H1 (cell line): Measurements from ENCODE around the gene ZMYND12. TPM values are rescaled to one million over a fixed set of nuclear protein-coding genes. Genes with fewer than 3 reads are reported as not detected.

ENCODE experiments used
- CTCF ChIA-PET: fragments of 300-600 bp; sonication (Branson Sonifier 250); formaldehyde crosslinking; loops from one replicate; lab custom pipeline; 2021; ENCODE audit not compliant: partially characterized antibody; lab: Charles Lee
- POLR2A ChIA-PET: fragments of 300-600 bp; sonication (Branson Sonifier 250); formaldehyde crosslinking; loops from one replicate; lab custom pipeline; 2021; ENCODE audit warnings: inconsistent platforms; ENCODE audit not compliant: partially characterized antibody; lab: Charles Lee
- DNase-seq, 2 experiments: peaks; one replicate each; pipeline versions ENCODE4 v3.0.0 to v3.0.0-alpha.2; 2010 to 2022; ENCODE audit warnings: low spot score in 2 of 2, low read depth in 1 of 2, mixed read lengths in 1 of 2
- FAIRE-seq: peaks from 2 replicates; lab custom pipeline; 2011; peaks lifted over from hg19 to GRCh38; lab: Jason Lieb, UNC
- H2AFZ ChIP-seq: 2 replicates; pipeline ENCODE4 v1.8.1; 2012; ENCODE audit warnings: low read length, inconsistent platforms
- H2AK5ac ChIP-seq: 2 replicates; pipeline ENCODE4 v1.6.1; 2013; ENCODE audit warnings: low read depth, low read length
- H2BK120ac ChIP-seq: replicated peaks from 2 replicates; pipeline ENCODE3; 2013; ENCODE audit warnings: low read depth, low read length, inconsistent platforms
- H2BK12ac ChIP-seq: 2 replicates; pipeline ENCODE4 v1.6.1; 2013; ENCODE audit warnings: low read depth, low read length
- H2BK15ac ChIP-seq: 2 replicates; pipeline ENCODE4 v1.6.1; 2013; ENCODE audit warnings: low read length
- H2BK20ac ChIP-seq: 2 replicates; pipeline ENCODE4 v1.6.1; 2013; ENCODE audit warnings: low read length
- H2BK5ac ChIP-seq: 2 replicates; pipeline ENCODE4 v1.6.1; 2013; ENCODE audit warnings: low read depth, low read length
- H3K14ac ChIP-seq: 2 replicates; pipeline ENCODE4 v1.6.1; 2013; ENCODE audit warnings: inconsistent platforms; ENCODE audit not compliant: insufficient read length
- H3K18ac ChIP-seq: 2 replicates; pipeline ENCODE4 v1.6.1; 2013; ENCODE audit warnings: low read length; ENCODE audit errors: extremely low read depth
- H3K23ac ChIP-seq: 2 replicates; pipeline ENCODE4 v1.6.1; 2013; ENCODE audit warnings: inconsistent platforms; ENCODE audit not compliant: insufficient read length
- H3K23me2 ChIP-seq: 2 replicates; pipeline ENCODE4 v1.6.1; 2013; ENCODE audit warnings: low read depth, low read length
- H3K27ac ChIP-seq: 2 replicates; pipeline ENCODE4 v1.6.1; 2011; ENCODE audit warnings: low read depth, low read length, inconsistent platforms
- H3K27me3 ChIP-seq, 4 experiments: replicated peaks in 1 of 4; 1 replicate in 1 of 4; 2 replicates in 3 of 4; pipeline versions ENCODE4 v1.6.1 to v1.8.1; 2011 to 2013; ENCODE audit warnings: low read length in 3 of 4, mild to moderate bottlenecking in 3 of 4, inconsistent platforms in 2 of 4, mixed read lengths in 2 of 4, moderate library complexity in 1 of 4; ENCODE audit not compliant: control insufficient read depth in 3 of 4, insufficient read depth in 3 of 4; ENCODE audit errors: extremely low read depth in 1 of 4
- H3K36me3 ChIP-seq, 4 experiments: 2 replicates each; pipeline versions ENCODE4 v1.6.1 to v1.8.1; 2011 to 2013; ENCODE audit warnings: mild to moderate bottlenecking in 4 of 4, low read length in 3 of 4, moderate library complexity in 2 of 4, control low read depth in 1 of 4, inconsistent platforms in 1 of 4; ENCODE audit not compliant: insufficient read depth in 4 of 4, control insufficient read depth in 2 of 4
- H3K4ac ChIP-seq: replicated peaks from 2 replicates; pipeline ENCODE3; 2013; ENCODE audit warnings: low read length, low read depth, mixed read lengths, inconsistent platforms; ENCODE audit not compliant: insufficient read length
- H3K4me1 ChIP-seq, 4 experiments: replicated peaks in 1 of 4; 1 replicate in 1 of 4; 2 replicates in 3 of 4; pipeline versions ENCODE4 v1.6.1 to v1.8.1; 2011 to 2013; ENCODE audit warnings: low read length in 3 of 4, inconsistent platforms in 2 of 4, mixed read lengths in 1 of 4; ENCODE audit not compliant: insufficient read depth in 4 of 4, control insufficient read depth in 3 of 4
- H3K4me2 ChIP-seq, 2 experiments: 2 replicates each; pipeline versions ENCODE4 v1.6.1 to v1.8.1; 2011 to 2013; ENCODE audit warnings: low read depth in 2 of 2, low read length in 2 of 2, control low read depth in 1 of 2, inconsistent platforms in 1 of 2, mild to moderate bottlenecking in 1 of 2; ENCODE audit not compliant: insufficient read depth in 1 of 2
- H3K4me3 ChIP-seq, 4 experiments: fragments of 200-600, 300-600 bp in 1 of 4; sonication (generic), shearing (Covaris generic), sonication (Bioruptor Twin) in 1 of 4; 2 replicates each; pipeline versions ENCODE4 v1.5.1 to v1.8.1; 2011 to 2016; ENCODE audit warnings: low read length in 4 of 4, low read depth in 3 of 4, control low read depth in 2 of 4, inconsistent platforms in 2 of 4, mild to moderate bottlenecking in 2 of 4, mixed read lengths in 1 of 4, moderate library complexity in 1 of 4; ENCODE audit not compliant: insufficient read depth in 2 of 4; ENCODE audit errors: extremely low read depth in 1 of 4
- H3K56ac ChIP-seq: replicated peaks from 2 replicates; pipeline ENCODE3; 2013; ENCODE audit warnings: low read depth, mild to moderate bottlenecking, mixed read lengths, low read length, inconsistent platforms; ENCODE audit not compliant: insufficient read length
- H3K79me1 ChIP-seq: 2 replicates; pipeline ENCODE4 v1.6.1; 2013; ENCODE audit warnings: low read depth, low read length, control low read depth
- H3K79me2 ChIP-seq, 2 experiments: 2 replicates each; pipeline versions ENCODE4 v1.6.1 to v1.8.1; 2012 to 2013; ENCODE audit warnings: low read length in 2 of 2, mild to moderate bottlenecking in 2 of 2, inconsistent platforms in 1 of 2; ENCODE audit not compliant: insufficient read depth in 2 of 2, control insufficient read depth in 1 of 2
- H3K9ac ChIP-seq, 4 experiments: replicated peaks in 1 of 4; 1 replicate in 1 of 4; 2 replicates in 3 of 4; pipeline versions ENCODE4 v1.6.1 to v1.8.1; 2011 to 2013; ENCODE audit warnings: low read depth in 3 of 4, low read length in 3 of 4, control low read depth in 2 of 4, mild to moderate bottlenecking in 2 of 4, moderate library complexity in 2 of 4, inconsistent platforms in 1 of 4; ENCODE audit errors: extremely low read depth in 1 of 4
- H3K9me3 ChIP-seq, 2 experiments: 2 replicates each; pipeline versions ENCODE4 v1.6.1 to v1.8.1; 2012 to 2013; ENCODE audit warnings: mild to moderate bottlenecking in 2 of 2, moderate library complexity in 2 of 2, control low read depth in 1 of 2, inconsistent platforms in 1 of 2, low read depth in 1 of 2, low read length in 1 of 2, mixed read lengths in 1 of 2; ENCODE audit not compliant: insufficient read depth in 2 of 2
- H4K20me1 ChIP-seq, 2 experiments: replicated peaks in 1 of 2; 2 replicates each; pipeline versions ENCODE3 to v1.8.1; 2011 to 2013; ENCODE audit warnings: inconsistent platforms in 2 of 2, low read length in 2 of 2, mild to moderate bottlenecking in 1 of 2; ENCODE audit not compliant: insufficient read depth in 2 of 2, control insufficient read depth in 1 of 2
- H4K5ac ChIP-seq: 2 replicates; pipeline ENCODE4 v1.6.1; 2013; ENCODE audit warnings: low read length, low read depth, mixed read lengths, inconsistent platforms; ENCODE audit not compliant: insufficient read length
- H4K8ac ChIP-seq: 2 replicates; pipeline ENCODE4 v1.8.0; 2013; ENCODE audit warnings: mild to moderate bottlenecking, moderate library complexity, low read length, inconsistent platforms; ENCODE audit not compliant: insufficient read depth; ENCODE audit errors: extremely low read depth
- H4K91ac ChIP-seq: replicated peaks from 2 replicates; pipeline ENCODE3; 2013; ENCODE audit warnings: low read length, mixed read lengths, inconsistent platforms; ENCODE audit not compliant: insufficient read length
- CEBPB ChIP-seq: IDR thresholded peaks from 2 replicates; pipeline ENCODE4 v1.6.1; 2012; ENCODE audit warnings: low read depth, low read length
- EGR1 ChIP-seq: IDR thresholded peaks from 2 replicates; pipeline ENCODE4 v1.6.1; 2011; ENCODE audit warnings: low read depth, low read length, borderline replicate concordance
- FOSL1 ChIP-seq: IDR thresholded peaks from 2 replicates; pipeline ENCODE4 v1.6.1; 2011; ENCODE audit warnings: mild to moderate bottlenecking, low read depth, low read length, moderate library complexity; ENCODE audit not compliant: insufficient read depth
- KDM4A ChIP-seq: IDR thresholded peaks from one replicate; pipeline ENCODE4 v1.7.1; 2012; ENCODE audit warnings: low read depth, mild to moderate bottlenecking, moderate library complexity, low read length, inconsistent platforms; ENCODE audit not compliant: severe bottlenecking
- POLR2A ChIP-seq, 2 experiments: IDR thresholded peaks; 1 replicate in 1 of 2; 2 replicates in 1 of 2; pipeline ENCODE4 v1.6.1; 2011; ENCODE audit warnings: low read depth in 2 of 2, low read length in 2 of 2, mild to moderate bottlenecking in 2 of 2; ENCODE audit errors: control extremely low read depth in 1 of 2
- POLR2AphosphoS5 ChIP-seq: IDR thresholded peaks from 2 replicates; pipeline ENCODE4 v1.6.1; 2011; ENCODE audit warnings: low read depth, low read length
- WGBS, 2 experiments: shearing (Covaris generic) in 1 of 2; methylation state at CpG; one replicate each; pipeline versions ENCODE4 v1.1.6 to v1.1.7; 2013 to 2015; ENCODE audit warnings: low lambda C conversion rate in 2 of 2, mixed read lengths in 2 of 2, inconsistent platforms in 1 of 2, low coverage in 1 of 2, missing lambda C conversion rate in 1 of 2; ENCODE audit not compliant: insufficient replicate concordance in 2 of 2, insufficient coverage in 1 of 2, insufficient read length in 1 of 2; ENCODE audit errors: extremely low coverage in 1 of 2, missing lambda C conversion rate in 1 of 2; 5-methylcytosine and 5-hydroxymethylcytosine counted together
- polyA plus RNA-seq, 7 experiments: library from polyadenylated mRNA; depleted of rRNA in 3 of 7; stranded (reverse) in 5 of 7; unstranded in 2 of 7; fragments of >200 nt in 5 of 7; fragments of 200-250 nt in 2 of 7; gene quantifications; 1 replicate in 5 of 7; 2 replicates in 1 of 7; 4 replicates in 1 of 7; pipeline versions ENCODE4 v1.2.1 to v1.2.3, GENCODE V29; 2011 to 2013; ENCODE audit warnings: missing spikeins in 2 of 7, mixed read lengths in 2 of 7
- total RNA-seq: library from RNA; stranded (reverse); fragmentation: NEBNext Ultra II Directional; extraction: Animal tissue kit (Norgen Biotek cat#: 25700); gene quantifications from 2 replicates; pipeline ENCODE4 v1.2.1, GENCODE V29; 2021

The ZMYND12 gene
- total and polyA plus RNA-seq, 2 of the 8 experiments (the other 6 are each of a cell fraction or from before 2014, with no cell fraction given) = 0.62 TPM; not detected in 1

DNA sequence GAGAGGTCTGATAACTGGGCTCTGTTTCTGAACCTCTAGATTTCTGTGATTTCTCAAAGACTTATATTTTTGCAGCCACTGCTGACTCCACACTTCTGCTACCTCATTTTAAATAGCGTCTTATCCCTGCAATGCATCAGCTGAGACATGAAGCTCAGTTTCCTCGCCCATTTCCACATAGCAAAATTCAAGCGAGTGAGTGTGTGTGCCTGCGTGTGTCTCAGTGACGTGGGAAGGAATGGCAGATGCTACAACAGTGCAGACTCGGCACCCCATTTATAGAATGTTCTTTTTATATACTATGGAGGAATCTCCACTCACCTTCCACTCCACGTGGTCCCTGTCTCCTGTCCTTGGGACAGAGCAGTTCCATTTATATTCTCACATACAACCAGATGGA lies 35.7 kb downstream of the ZMYND12 start:
- Histone ChIP-seq H3K79me1 (no peaks in the 10 kb centered on the region), H3K56ac (no peak overlapping the region), H2BK12ac (no peak overlapping the region), H3K4ac (no peak overlapping the region), H2BK20ac (no peak overlapping the region), H3K27ac (no peak overlapping the region), H3K4me1 (peaks cover 0 to 10% (median 4%) of the 10 kb centered on the region in 4 experiments; a peak in 3 of 7 replicates), H2AFZ (no peak overlapping the region), H2BK15ac (no peak overlapping the region), H3K9ac (no peak overlapping the region), H3K14ac (no peak overlapping the region), H3K27me3 (no peaks in the 10 kb centered on the region), H3K36me3 (no peaks in the 10 kb centered on the region), H3K18ac (no peak overlapping the region), H3K23me2 (no peaks in the 10 kb centered on the region), H3K4me2 (no peak overlapping the region), H3K4me3 (no peak overlapping the region), H4K91ac (no peak overlapping the region), H4K5ac (no peak overlapping the region), H4K20me1 (no peaks in the 10 kb centered on the region), H3K9me3 (no peaks in the 10 kb centered on the region), H2BK120ac (no peak overlapping the region), H2BK5ac (no peak overlapping the region), H3K79me2 (no peaks in the 10 kb centered on the region), H2AK5ac (no peak overlapping the region), H4K8ac (no peak overlapping the region), H3K23ac (no peak overlapping the region)
- ChIA-PET CTCF (interaction anchor here (0.5 to 1.5 kb wide), 3 partner anchors 10 to 42 kb away, joined by 3 to 5 read pairs (median 4); no protein-coding TSS in a partner anchor), POLR2A (interaction anchor here (1.3 kb wide), 1 partner anchor 303 kb away, joined by 3 read pairs; no protein-coding TSS in a partner anchor)
- WGBS, 2 experiments = 88% methylated on average over 7 of the region's 7 CpGs; no CpG with 5 or more reads in 1 of the 2 experiments
- DNase-seq = no peak
- TF ChIP-seq POLR2A (IDR thresholded peaks at IDR 0.05; ENCODE audit: control extremely low read depth in 1 of 2, low read depth in 2 of 2, low read length in 2 of 2) (no peak), KDM4A (no peak), POLR2AphosphoS5 (no peak), CEBPB (no peak), FOSL1 (no peak), EGR1 (no peak)
- FAIRE-seq = no peak
